Kidney epithelial cell (primary cell): ENCODE measurements around the gene RAP1GAP. TPM values are rescaled to one million over a fixed set of nuclear protein-coding genes. Genes with fewer than 3 reads are reported as not detected.

Experiments
- DNase-seq: peaks from one replicate; pipeline ENCODE4 v3.0.0-alpha.2; 2010; ENCODE audit warnings: low read depth
- H3K27me3 ChIP-seq: 2 replicates; pipeline ENCODE4 v1.6.0; 2011; ENCODE audit warnings: low read length; ENCODE audit not compliant: control insufficient read depth, insufficient read depth
- H3K36me3 ChIP-seq: 2 replicates; pipeline ENCODE4 v1.5.1; 2011; ENCODE audit warnings: low read length; ENCODE audit not compliant: control insufficient read depth, insufficient read depth
- H3K4me3 ChIP-seq: 2 replicates; pipeline ENCODE4 v1.5.1; 2011; ENCODE audit warnings: low read depth, mild to moderate bottlenecking, control low read depth, low read length
- total RNA-seq: library from RNA; depleted of rRNA; stranded (reverse); fragments of >200 nt; gene quantifications from 2 replicates; pipeline ENCODE4 v1.2.3, GENCODE V29; 2015
- TF ChIP-seq, protein P1 (sequence below): IDR thresholded peaks from 2 replicates; pipeline ENCODE4 v1.5.1; 2011; ENCODE audit warnings: mild to moderate bottlenecking, moderate library complexity, low read length, control low read depth, inconsistent platforms; ENCODE audit not compliant: insufficient read depth, poor library complexity, severe bottlenecking

RAP1GAP gene
- total RNA-seq, 1 donor from 2014 or later, result 7.1 TPM

DNA sequence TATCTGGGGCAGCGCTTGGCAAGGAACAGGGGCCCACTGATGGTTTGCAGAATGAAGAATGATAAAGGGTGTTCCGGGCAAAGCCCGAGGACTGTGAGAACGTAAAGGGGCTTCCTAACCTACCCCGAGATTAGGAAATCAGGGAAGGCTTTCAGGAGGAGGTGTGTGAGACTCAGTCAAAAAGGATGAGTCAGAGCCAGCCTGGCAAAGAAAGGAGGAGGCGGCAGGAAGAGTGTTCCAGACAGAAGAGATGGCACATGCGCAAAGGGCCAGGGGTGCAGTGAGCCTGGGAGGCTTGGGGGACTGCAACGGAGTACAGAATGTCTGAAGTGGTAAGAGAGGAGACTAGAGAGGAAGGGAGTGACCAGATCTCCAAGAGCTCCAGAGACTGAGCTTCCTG is 70.3 kb downstream of the RAP1GAP start:
- no peak for DNase-seq
- TF ChIP-seq, protein P1, sequence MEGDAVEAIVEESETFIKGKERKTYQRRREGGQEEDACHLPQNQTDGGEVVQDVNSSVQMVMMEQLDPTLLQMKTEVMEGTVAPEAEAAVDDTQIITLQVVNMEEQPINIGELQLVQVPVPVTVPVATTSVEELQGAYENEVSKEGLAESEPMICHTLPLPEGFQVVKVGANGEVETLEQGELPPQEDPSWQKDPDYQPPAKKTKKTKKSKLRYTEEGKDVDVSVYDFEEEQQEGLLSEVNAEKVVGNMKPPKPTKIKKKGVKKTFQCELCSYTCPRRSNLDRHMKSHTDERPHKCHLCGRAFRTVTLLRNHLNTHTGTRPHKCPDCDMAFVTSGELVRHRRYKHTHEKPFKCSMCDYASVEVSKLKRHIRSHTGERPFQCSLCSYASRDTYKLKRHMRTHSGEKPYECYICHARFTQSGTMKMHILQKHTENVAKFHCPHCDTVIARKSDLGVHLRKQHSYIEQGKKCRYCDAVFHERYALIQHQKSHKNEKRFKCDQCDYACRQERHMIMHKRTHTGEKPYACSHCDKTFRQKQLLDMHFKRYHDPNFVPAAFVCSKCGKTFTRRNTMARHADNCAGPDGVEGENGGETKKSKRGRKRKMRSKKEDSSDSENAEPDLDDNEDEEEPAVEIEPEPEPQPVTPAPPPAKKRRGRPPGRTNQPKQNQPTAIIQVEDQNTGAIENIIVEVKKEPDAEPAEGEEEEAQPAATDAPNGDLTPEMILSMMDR, result no peak

DNA sequence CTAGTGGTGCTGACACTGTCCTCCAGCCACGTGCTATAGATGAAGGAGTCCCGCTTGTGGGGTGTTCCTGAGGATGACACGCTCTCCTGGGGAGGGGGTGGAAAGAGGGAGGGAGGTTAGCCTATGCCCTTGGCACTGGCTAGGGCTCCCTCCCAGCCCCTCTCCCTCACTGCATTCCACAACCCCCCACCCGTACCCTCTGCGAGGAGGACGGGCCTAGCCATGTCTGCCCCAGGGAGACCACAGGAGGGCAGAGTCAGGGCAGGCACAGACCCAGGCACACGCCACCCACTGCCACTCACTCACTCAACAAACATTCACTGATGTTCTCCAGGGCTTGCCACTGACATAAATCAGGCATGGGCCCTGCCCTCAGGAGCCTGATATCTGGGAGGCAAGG is 70.7 kb downstream of the RAP1GAP start:
- no peaks in the 10 kb centered on the region for H3K36me3 ChIP-seq
- DNase-seq, result no peak
- no peaks in the 10 kb centered on the region for H3K27me3 ChIP-seq
- H3K4me3 ChIP-seq, result no peak overlapping the region
- TF ChIP-seq, protein P1, result no peak

More for the DNA sequence above, 70.3 kb downstream of the RAP1GAP start:
- no peaks in the 10 kb centered on the region for H3K36me3 ChIP-seq
- H3K4me3 ChIP-seq, result no peak overlapping the region
- H3K27me3 ChIP-seq, result no peaks in the 10 kb centered on the region

DNA sequence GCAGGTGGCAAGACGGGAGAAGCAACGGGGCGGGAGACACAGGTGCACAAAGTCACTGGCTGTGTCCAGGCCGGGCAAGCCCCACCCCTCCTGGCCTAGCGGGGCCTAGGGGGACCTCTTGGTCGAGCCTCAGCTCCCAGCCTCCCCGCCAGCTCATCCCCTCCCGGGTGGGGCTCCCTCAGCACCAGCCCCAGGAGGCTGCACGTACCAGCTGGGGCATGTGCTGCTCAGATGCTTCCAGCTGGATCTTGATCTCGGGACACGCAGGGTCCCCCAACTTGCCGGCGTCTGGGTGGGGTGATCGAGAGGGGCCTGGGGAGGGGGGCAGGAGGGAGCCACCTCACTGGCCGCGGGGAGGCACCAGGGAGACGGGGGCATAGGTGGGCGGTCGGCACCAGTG is 71.4 kb downstream of the RAP1GAP start:
- H3K27me3 ChIP-seq, result no peaks in the 10 kb centered on the region
- DNase-seq, result no peak
- no peak overlapping the region for H3K4me3 ChIP-seq
- no peaks in the 10 kb centered on the region for H3K36me3 ChIP-seq
- TF ChIP-seq, protein P1, result no peak

DNA sequence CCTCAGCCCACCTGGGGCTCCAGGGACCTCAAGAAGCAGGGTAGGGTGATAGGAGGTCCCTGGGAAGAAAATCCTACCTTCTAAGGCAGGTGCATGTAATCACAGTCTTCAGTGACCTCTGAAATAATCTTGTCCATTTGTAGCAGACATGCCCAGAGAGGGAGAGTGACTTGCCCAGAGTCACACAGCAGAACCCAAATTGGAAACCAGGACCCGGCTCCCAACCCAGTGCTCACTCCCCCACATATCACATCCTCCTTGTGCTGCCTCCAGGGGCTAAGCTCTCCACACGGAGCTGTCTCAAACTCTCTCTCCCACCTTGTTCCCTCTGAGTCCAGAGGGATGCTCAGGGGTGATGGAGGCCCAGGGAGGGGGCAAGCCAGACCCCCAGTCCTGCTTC is 72.5 kb downstream of the RAP1GAP start:
- no peaks in the 10 kb centered on the region for H3K27me3 ChIP-seq
- no peaks in the 10 kb centered on the region for H3K36me3 ChIP-seq
- DNase-seq, result no peak
- no peak overlapping the region for H3K4me3 ChIP-seq
- TF ChIP-seq, protein P1, result no peak

DNA sequence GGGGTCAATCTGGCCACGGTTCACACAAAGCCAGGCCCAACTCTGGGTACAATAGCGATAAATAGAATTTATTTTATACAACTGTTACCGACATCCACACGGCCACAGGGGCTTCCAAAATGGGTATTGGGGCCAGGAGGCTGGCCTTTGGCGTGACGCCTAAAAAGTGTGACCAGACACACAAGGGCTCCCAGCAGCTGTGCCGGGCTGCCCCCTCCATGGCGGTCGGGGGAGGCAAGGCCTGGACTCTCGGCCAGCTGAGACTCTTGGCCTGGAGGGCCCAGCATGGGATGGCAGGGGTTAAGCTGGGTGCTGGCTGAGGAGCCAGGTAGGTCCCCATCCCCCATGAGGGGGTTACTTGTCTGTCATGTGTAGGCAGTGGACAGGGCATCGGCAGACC is 73.0 kb downstream of the RAP1GAP start:
- Histone ChIP-seq H3K4me3 (no peak overlapping the region), H3K36me3 (no peaks in the 10 kb centered on the region), H3K27me3 (no peaks in the 10 kb centered on the region)
- TF ChIP-seq, protein P1, result no peak
- no peak for DNase-seq
